GM23338 (cell line): ENCODE data around the gene ST8SIA4. TPM values are rescaled to one million over a fixed set of nuclear protein-coding genes. Genes with fewer than 3 reads are reported as not detected.

ENCODE experiments used
- ATAC-seq: fragments of 200-7000 bp; cut with Tn5 transposase; 3 replicates; pipeline ENCODE4 v1.9.1; 2020
- DNase-seq: peaks from one replicate; pipeline ENCODE4 v3.0.0-alpha.2; 2015; ENCODE audit warnings: low spot score
- H2AFZ ChIP-seq: fragments of 200-600 bp; sonication (generic); 2 replicates; pipeline ENCODE4 v1.8.0; 2016; ENCODE audit warnings: antibody characterized with exemption, mild to moderate bottlenecking, moderate library complexity
- H3F3A ChIP-seq: fragments of 200-600 bp; sonication (generic); replicated peaks from 2 replicates; pipeline ENCODE4 v1.8.0; 2017; ENCODE audit warnings: antibody characterized with exemption, mixed run types, low read depth
- H3K27ac ChIP-seq: fragments of 200-600 bp; sonication (generic); 2 replicates; pipeline ENCODE4 v1.6.1; 2016; ENCODE audit warnings: low read depth
- H3K27me3 ChIP-seq: fragments of 200-600 bp; sonication (generic); 2 replicates; pipeline ENCODE4 v1.8.0; 2016; ENCODE audit warnings: mild to moderate bottlenecking, mixed run types, moderate library complexity; ENCODE audit not compliant: insufficient read depth
- H3K36me3 ChIP-seq: fragments of 200-600 bp; sonication (generic); 2 replicates; pipeline ENCODE4 v1.8.0; 2016; ENCODE audit warnings: mild to moderate bottlenecking; ENCODE audit not compliant: insufficient read depth
- H3K4me1 ChIP-seq: fragments of 200-600 bp; sonication (generic); 2 replicates; pipeline ENCODE4 v1.8.0; 2016; ENCODE audit warnings: mild to moderate bottlenecking, moderate library complexity; ENCODE audit not compliant: insufficient read depth
- H3K4me2 ChIP-seq: fragments of 200-600 bp; sonication (generic); 2 replicates; pipeline ENCODE4 v1.7.1; 2017; ENCODE audit warnings: mixed run types
- H3K4me3 ChIP-seq: fragments of 200-600 bp; sonication (generic); 2 replicates; pipeline ENCODE4 v1.6.1; 2016; ENCODE audit warnings: mixed run types
- H3K79me2 ChIP-seq: fragments of 200-600 bp; sonication (generic); replicated peaks from 2 replicates; pipeline ENCODE4 v1.8.0; 2017; ENCODE audit warnings: mild to moderate bottlenecking; ENCODE audit not compliant: insufficient read depth
- H3K9me2 ChIP-seq: fragments of 200-600 bp; sonication (generic); 2 replicates; pipeline ENCODE4 v1.8.0; 2017; ENCODE audit not compliant: insufficient read depth
- H4K20me1 ChIP-seq: fragments of 200-600 bp; sonication (generic); replicated peaks from 2 replicates; pipeline ENCODE4 v1.8.0; 2017; ENCODE audit warnings: mild to moderate bottlenecking; ENCODE audit not compliant: insufficient read depth
- H3K27ac Mint-ChIP-seq: 2 replicates; pipeline ENCODE4 v1.8.0; 2020; ENCODE audit warnings: inconsistent platforms, mild to moderate bottlenecking, moderate library complexity, mixed read lengths
- H3K27me3 Mint-ChIP-seq: 3 replicates; pipeline ENCODE4 v1.8.0; 2022; ENCODE audit warnings: low read depth, mild to moderate bottlenecking, moderate library complexity, mixed read lengths, inconsistent platforms; ENCODE audit not compliant: insufficient read depth, poor library complexity
- H3K36me3 Mint-ChIP-seq: 3 replicates; pipeline ENCODE4 v1.8.0; 2021; ENCODE audit warnings: low read depth, mild to moderate bottlenecking, inconsistent platforms, moderate library complexity, mixed read lengths
- H3K4me1 Mint-ChIP-seq: 3 replicates; pipeline ENCODE4 v1.8.0; 2020; ENCODE audit warnings: mild to moderate bottlenecking, inconsistent platforms, mixed read lengths
- H3K4me3 Mint-ChIP-seq: 3 replicates; pipeline ENCODE4 v1.8.0; 2021; ENCODE audit warnings: moderate library complexity, mild to moderate bottlenecking, inconsistent platforms, mixed read lengths
- H3K9me3 Mint-ChIP-seq: 3 replicates; pipeline ENCODE4 v1.8.0; 2020; ENCODE audit warnings: moderate library complexity, mild to moderate bottlenecking, inconsistent platforms, mixed read lengths
- ETS1 ChIP-seq: IDR thresholded peaks from 2 replicates; pipeline ENCODE4 v1.6.1; 2016; ENCODE audit warnings: antibody characterized with exemption
- EZH2 ChIP-seq: fragments of 200-600 bp; sonication (generic); IDR thresholded peaks from one replicate; pipeline ENCODE4 v1.8.0; 2017; ENCODE audit warnings: antibody characterized with exemption, mild to moderate bottlenecking, low read depth; ENCODE audit not compliant: unreplicated experiment
- JUNB ChIP-seq: IDR thresholded peaks from one replicate; pipeline ENCODE4 v1.6.1; 2016; ENCODE audit warnings: antibody characterized with exemption; ENCODE audit not compliant: unreplicated experiment
- NANOG ChIP-seq: IDR thresholded peaks from 2 replicates; pipeline ENCODE4 v1.6.1; 2016; ENCODE audit warnings: antibody characterized with exemption, borderline replicate concordance
- REST ChIP-seq: IDR thresholded peaks from one replicate; pipeline ENCODE4 v1.6.1; 2018; ENCODE audit warnings: antibody characterized with exemption; ENCODE audit not compliant: unreplicated experiment
- STAT1 ChIP-seq: IDR thresholded peaks from one replicate; pipeline ENCODE4 v1.6.1; 2016; ENCODE audit warnings: antibody characterized with exemption; ENCODE audit not compliant: unreplicated experiment
- ZNF114 ChIP-seq: fragments of 250-450 bp; sonication (Bioruptor Pico); IDR thresholded peaks from 2 replicates; pipeline ENCODE4 v1.5.0; 2020; ENCODE audit warnings: mild to moderate bottlenecking, moderate library complexity
- ZNF331 ChIP-seq: fragments of 250-450 bp; sonication (Bioruptor Pico); IDR thresholded peaks from 2 replicates; pipeline ENCODE4 v1.5.0; 2020; ENCODE audit warnings: low read depth, mild to moderate bottlenecking, moderate library complexity
- polyA plus RNA-seq: library from polyadenylated mRNA; unstranded; fragments of >200 nt; fragmentation: Nextera tagmentation; extraction: Ambion mirVana; gene quantifications from 2 replicates; pipeline ENCODE4 v1.2.1, GENCODE V29; 2016
- total RNA-seq: library from RNA; depleted of rRNA; stranded (reverse); fragments of >200 nt; shearing (Covaris generic); gene quantifications from 2 replicates; pipeline ENCODE4 v1.2.3, GENCODE V29; 2014
- TF ChIP-seq, protein P1 (sequence below): fragments of 250-450 bp; sonication (Bioruptor Pico); IDR thresholded peaks from 2 replicates; pipeline ENCODE4 v1.5.0; 2020; ENCODE audit warnings: mild to moderate bottlenecking, moderate library complexity
- TF ChIP-seq, protein P2 (sequence below), 2 experiments: fragments of 200-600 bp in 1 of 2; sonication (generic) in 1 of 2; conservative IDR thresholded peaks; 2 replicates each; pipeline versions ENCODE4 v1.5.1 to v1.6.1; 2016 to 2017; ENCODE audit warnings: antibody characterized with exemption in 2 of 2, low read depth in 2 of 2, mild to moderate bottlenecking in 2 of 2, moderate library complexity in 1 of 2

ST8SIA4 gene
- total and polyA plus RNA-seq, 2 experiments from 2014 or later: 0.11 to 0.28 TPM

DNA sequence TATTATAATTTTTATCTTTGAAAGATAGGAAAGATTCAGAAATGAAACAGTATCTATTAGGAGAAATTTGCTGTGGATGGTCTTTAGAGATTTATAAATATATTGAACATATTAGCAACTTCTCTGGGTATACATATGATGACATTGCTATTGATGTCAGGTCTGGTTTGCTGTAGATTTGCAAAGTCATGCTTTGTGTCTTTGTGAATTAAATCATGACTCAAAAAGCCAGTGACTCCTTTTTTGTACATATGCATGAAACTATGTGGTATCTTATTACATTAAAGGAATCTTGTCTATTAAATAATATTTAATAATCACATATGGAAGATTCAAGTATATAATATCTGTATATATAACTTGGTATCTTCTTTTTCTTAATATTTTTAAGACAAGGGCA lies 141.9 kb downstream of the ST8SIA4 start (continued):
- TF ChIP-seq, protein P1, sequence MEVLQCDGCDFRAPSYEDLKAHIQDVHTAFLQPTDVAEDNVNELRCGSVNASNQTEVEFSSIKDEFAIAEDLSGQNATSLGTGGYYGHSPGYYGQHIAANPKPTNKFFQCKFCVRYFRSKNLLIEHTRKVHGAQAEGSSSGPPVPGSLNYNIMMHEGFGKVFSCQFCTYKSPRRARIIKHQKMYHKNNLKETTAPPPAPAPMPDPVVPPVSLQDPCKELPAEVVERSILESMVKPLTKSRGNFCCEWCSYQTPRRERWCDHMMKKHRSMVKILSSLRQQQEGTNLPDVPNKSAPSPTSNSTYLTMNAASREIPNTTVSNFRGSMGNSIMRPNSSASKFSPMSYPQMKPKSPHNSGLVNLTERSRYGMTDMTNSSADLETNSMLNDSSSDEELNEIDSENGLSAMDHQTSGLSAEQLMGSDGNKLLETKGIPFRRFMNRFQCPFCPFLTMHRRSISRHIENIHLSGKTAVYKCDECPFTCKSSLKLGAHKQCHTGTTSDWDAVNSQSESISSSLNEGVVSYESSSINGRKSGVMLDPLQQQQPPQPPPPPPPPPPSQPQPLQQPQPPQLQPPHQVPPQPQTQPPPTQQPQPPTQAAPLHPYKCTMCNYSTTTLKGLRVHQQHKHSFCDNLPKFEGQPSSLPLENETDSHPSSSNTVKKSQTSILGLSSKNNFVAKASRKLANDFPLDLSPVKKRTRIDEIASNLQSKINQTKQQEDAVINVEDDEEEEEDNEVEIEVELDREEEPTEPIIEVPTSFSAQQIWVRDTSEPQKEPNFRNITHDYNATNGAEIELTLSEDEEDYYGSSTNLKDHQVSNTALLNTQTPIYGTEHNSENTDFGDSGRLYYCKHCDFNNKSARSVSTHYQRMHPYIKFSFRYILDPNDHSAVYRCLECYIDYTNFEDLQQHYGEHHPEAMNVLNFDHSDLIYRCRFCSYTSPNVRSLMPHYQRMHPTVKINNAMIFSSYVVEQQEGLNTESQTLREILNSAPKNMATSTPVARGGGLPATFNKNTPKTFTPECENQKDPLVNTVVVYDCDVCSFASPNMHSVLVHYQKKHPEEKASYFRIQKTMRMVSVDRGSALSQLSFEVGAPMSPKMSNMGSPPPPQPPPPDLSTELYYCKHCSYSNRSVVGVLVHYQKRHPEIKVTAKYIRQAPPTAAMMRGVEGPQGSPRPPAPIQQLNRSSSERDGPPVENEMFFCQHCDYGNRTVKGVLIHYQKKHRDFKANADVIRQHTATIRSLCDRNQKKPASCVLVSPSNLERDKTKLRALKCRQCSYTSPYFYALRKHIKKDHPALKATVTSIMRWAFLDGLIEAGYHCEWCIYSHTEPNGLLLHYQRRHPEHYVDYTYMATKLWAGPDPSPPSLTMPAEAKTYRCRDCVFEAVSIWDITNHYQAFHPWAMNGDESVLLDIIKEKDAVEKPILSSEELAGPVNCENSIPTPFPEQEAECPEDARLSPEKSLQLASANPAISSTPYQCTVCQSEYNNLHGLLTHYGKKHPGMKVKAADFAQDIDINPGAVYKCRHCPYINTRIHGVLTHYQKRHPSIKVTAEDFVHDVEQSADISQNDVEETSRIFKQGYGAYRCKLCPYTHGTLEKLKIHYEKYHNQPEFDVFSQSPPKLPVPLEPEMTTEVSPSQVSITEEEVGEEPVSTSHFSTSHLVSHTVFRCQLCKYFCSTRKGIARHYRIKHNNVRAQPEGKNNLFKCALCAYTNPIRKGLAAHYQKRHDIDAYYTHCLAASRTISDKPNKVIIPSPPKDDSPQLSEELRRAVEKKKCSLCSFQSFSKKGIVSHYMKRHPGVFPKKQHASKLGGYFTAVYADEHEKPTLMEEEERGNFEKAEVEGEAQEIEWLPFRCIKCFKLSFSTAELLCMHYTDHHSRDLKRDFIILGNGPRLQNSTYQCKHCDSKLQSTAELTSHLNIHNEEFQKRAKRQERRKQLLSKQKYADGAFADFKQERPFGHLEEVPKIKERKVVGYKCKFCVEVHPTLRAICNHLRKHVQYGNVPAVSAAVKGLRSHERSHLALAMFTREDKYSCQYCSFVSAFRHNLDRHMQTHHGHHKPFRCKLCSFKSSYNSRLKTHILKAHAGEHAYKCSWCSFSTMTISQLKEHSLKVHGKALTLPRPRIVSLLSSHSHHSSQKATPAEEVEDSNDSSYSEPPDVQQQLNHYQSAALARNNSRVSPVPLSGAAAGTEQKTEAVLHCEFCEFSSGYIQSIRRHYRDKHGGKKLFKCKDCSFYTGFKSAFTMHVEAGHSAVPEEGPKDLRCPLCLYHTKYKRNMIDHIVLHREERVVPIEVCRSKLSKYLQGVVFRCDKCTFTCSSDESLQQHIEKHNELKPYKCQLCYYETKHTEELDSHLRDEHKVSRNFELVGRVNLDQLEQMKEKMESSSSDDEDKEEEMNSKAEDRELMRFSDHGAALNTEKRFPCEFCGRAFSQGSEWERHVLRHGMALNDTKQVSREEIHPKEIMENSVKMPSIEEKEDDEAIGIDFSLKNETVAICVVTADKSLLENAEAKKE: no peak
- TF ChIP-seq EZH2: no peak
- TF ChIP-seq NANOG: no peak
- TF ChIP-seq JUNB: no peak
- TF ChIP-seq ETS1: no peak
- no peak for TF ChIP-seq ZNF331 (CRISPR knock-in tag)

DNA sequence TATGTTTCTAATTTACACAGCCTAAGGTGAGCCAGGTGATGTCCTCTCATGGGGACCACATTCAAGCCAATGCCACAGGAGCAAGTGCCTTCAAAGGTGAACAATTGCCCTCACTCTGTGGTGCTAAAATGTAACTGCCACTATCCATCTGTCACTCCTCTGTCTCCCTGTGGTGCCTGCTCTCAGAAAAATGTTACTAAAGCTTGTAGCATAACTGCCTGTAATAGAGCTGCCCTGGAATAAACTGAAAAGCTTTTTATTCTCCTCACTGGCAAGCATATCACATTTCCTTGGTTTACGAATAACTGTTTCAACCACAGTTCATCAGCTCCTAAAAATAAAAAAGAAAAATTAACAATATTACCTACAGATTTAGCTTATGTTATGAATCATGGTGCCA lies 142.4 kb downstream of the ST8SIA4 start:
- Histone ChIP-seq H3K27me3 (peaks cover 36% of the 10 kb centered on the region), H3K27ac (no peak overlapping the region), H3K36me3 (no peaks in the 10 kb centered on the region), H3K4me2 (no peak overlapping the region), H3K79me2 (no peaks in the 10 kb centered on the region), H4K20me1 (no peaks in the 10 kb centered on the region), H3K4me3 (no peak overlapping the region), H2AFZ (no peak overlapping the region), H3F3A (no peaks in the 10 kb centered on the region), H3K4me1 (peaks cover 26% of the 10 kb centered on the region), H3K9me2 (no peaks in the 10 kb centered on the region)
- Mint-ChIP-seq H3K4me1 (peaks cover 17% of the 10 kb centered on the region), H3K9me3 (no peaks in the 10 kb centered on the region), H3K4me3 (no peak overlapping the region), H3K36me3 (no peaks in the 10 kb centered on the region), H3K27ac (no peak overlapping the region), H3K27me3 (peaks cover 26% of the 10 kb centered on the region)
- DNase-seq: no peak
- no peak for ATAC-seq
- TF ChIP-seq JUNB (no peak), STAT1 (no peak), ZNF114 (CRISPR knock-in tag) (no peak), REST (no peak)
- TF ChIP-seq, protein P2, sequence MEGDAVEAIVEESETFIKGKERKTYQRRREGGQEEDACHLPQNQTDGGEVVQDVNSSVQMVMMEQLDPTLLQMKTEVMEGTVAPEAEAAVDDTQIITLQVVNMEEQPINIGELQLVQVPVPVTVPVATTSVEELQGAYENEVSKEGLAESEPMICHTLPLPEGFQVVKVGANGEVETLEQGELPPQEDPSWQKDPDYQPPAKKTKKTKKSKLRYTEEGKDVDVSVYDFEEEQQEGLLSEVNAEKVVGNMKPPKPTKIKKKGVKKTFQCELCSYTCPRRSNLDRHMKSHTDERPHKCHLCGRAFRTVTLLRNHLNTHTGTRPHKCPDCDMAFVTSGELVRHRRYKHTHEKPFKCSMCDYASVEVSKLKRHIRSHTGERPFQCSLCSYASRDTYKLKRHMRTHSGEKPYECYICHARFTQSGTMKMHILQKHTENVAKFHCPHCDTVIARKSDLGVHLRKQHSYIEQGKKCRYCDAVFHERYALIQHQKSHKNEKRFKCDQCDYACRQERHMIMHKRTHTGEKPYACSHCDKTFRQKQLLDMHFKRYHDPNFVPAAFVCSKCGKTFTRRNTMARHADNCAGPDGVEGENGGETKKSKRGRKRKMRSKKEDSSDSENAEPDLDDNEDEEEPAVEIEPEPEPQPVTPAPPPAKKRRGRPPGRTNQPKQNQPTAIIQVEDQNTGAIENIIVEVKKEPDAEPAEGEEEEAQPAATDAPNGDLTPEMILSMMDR (conservative IDR thresholded peaks at IDR 0.05; ENCODE audit: low read depth in 2 of 2): no peak
